Endometrium (tissue), 2 donors: ENCODE results near the gene STARD9.
"Not testable (repeated sequence)": the region's sequence is repeated elsewhere in the genome, so short reads cannot be mapped to it uniquely, and the experiment has no call there.

Experiments
- FAIRE-seq: peaks from 2 replicates; lab custom pipeline; 2012; peaks lifted over from hg19 to GRCh38; lab: Jason Lieb, UNC
- donor health status: control.
- donor health status: control.

STARD9 gene

GRCh38 chr15:42729409-42729808, 154.0 kb downstream of the STARD9 start:
- no peak for FAIRE-seq

- no peak for FAIRE-seq
Observed at GRCh38 chr15:42730135-42730534, 154.7 kb downstream of the STARD9 start.

GRCh38 chr15:42730536-42730935, 155.1 kb downstream of the STARD9 start:
- no peak for FAIRE-seq

- FAIRE-seq, result no peak
Observed at GRCh38 chr15:42731461-42731860, 156.1 kb downstream of the STARD9 start.

- no peak for FAIRE-seq
Observed at GRCh38 chr15:42732095-42732827, 156.9 kb downstream of the STARD9 start.

GRCh38 chr15:42733027-42733426, 157.6 kb downstream of the STARD9 start:
- no peak for FAIRE-seq

- no peak for FAIRE-seq
Observed at GRCh38 chr15:42734076-42734672, 158.8 kb downstream of the STARD9 start.

- no peak for FAIRE-seq
Observed at GRCh38 chr15:42735382-42736165, 160.2 kb downstream of the STARD9 start.

- FAIRE-seq, result no peak
Observed at GRCh38 chr15:42736178-42736792, 160.9 kb downstream of the STARD9 start.

- no peak for FAIRE-seq
Observed at GRCh38 chr15:42736793-42737528, 161.6 kb downstream of the STARD9 start, which contains the start of gene CDAN1. TSS of gene CDAN1 (minus strand) at chr15:42737128. CDS start at chr15:42737102, 26 bp downstream.

- no peak for FAIRE-seq
Observed at GRCh38 chr15:42737529-42738328, 162.3 kb downstream of the STARD9 start.

GRCh38 chr15:42741710-42742109, 166.3 kb downstream of the STARD9 start:
- FAIRE-seq, result no peak

GRCh38 chr15:42742149-42742548, 166.7 kb downstream of the STARD9 start:
- FAIRE-seq, result no peak

- no peak for FAIRE-seq
Observed at GRCh38 chr15:42744195-42744594, 168.8 kb downstream of the STARD9 start.

GRCh38 chr15:42749266-42749665, 173.9 kb downstream of the STARD9 start:
- no peak for FAIRE-seq

GRCh38 chr15:42750306-42750705, 174.9 kb downstream of the STARD9 start:
- FAIRE-seq, result no peak

GRCh38 chr15:42759093-42759492, 183.7 kb downstream of the STARD9 start:
- no peak for FAIRE-seq

- FAIRE-seq, result no peak
Observed at GRCh38 chr15:42760759-42761158, 185.4 kb downstream of the STARD9 start.

- FAIRE-seq, result not testable (repeated sequence)
Observed at GRCh38 chr15:42761813-42762212, 186.4 kb downstream of the STARD9 start.

- FAIRE-seq, result not testable (repeated sequence)
Observed at GRCh38 chr15:42764154-42764731, 188.8 kb downstream of the STARD9 start.

GRCh38 chr15:42766109-42766508, 190.7 kb downstream of the STARD9 start:
- not testable (repeated sequence) for FAIRE-seq
